ENCODE results near the gene DAB1.

DAB1 gene

GRCh38 chr1:57440096-57440495, 16.2 kb upstream of the DAB1 start:
- in situ Hi-C loops (cut with HindIII; ENCODE audit: low sequenced_read_pairs), result no loop called here
- no peak for DNase-seq (ENCODE audit: low read depth)
- TF ChIP-seq, protein P1, sequence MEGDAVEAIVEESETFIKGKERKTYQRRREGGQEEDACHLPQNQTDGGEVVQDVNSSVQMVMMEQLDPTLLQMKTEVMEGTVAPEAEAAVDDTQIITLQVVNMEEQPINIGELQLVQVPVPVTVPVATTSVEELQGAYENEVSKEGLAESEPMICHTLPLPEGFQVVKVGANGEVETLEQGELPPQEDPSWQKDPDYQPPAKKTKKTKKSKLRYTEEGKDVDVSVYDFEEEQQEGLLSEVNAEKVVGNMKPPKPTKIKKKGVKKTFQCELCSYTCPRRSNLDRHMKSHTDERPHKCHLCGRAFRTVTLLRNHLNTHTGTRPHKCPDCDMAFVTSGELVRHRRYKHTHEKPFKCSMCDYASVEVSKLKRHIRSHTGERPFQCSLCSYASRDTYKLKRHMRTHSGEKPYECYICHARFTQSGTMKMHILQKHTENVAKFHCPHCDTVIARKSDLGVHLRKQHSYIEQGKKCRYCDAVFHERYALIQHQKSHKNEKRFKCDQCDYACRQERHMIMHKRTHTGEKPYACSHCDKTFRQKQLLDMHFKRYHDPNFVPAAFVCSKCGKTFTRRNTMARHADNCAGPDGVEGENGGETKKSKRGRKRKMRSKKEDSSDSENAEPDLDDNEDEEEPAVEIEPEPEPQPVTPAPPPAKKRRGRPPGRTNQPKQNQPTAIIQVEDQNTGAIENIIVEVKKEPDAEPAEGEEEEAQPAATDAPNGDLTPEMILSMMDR (IDR thresholded peaks at IDR 0.05; ENCODE audit: low read depth, low read length, missing control alignments), result no peak
- no peak overlapping the region for H3K4me3 ChIP-seq (ENCODE audit: low read depth, low read length)

- TF ChIP-seq, protein P1 (IDR thresholded peaks at IDR 0.05; ENCODE audit: low read depth, low read length, missing control alignments), result no peak
- H3K4me3 ChIP-seq (ENCODE audit: low read depth, low read length), result no peak overlapping the region
- in situ Hi-C loops (cut with HindIII; ENCODE audit: low sequenced_read_pairs), result no loop called here
- no peak for DNase-seq (ENCODE audit: low read depth)
Measured at GRCh38 chr1:57431400-57431799, 7.5 kb upstream of the DAB1 start.

GRCh38 chr1:57424231-57425027, 569 bp upstream of the DAB1 start:
- H3K4me3 ChIP-seq (ENCODE audit: low read depth, low read length), result peak overlapping the region; percentile 50
- TF ChIP-seq, protein P1 (IDR thresholded peaks at IDR 0.05; ENCODE audit: low read depth, low read length, missing control alignments), result peak; percentile 82
- in situ Hi-C loops (cut with HindIII; ENCODE audit: low sequenced_read_pairs), result no loop called here
- DNase-seq (ENCODE audit: low read depth), result no peak

- in situ Hi-C loops (cut with HindIII; ENCODE audit: low sequenced_read_pairs), result no loop called here
- DNase-seq (ENCODE audit: low read depth), result no peak
- peak overlapping the region; percentile 50 for H3K4me3 ChIP-seq (ENCODE audit: low read depth, low read length)
- TF ChIP-seq, protein P1 (IDR thresholded peaks at IDR 0.05; ENCODE audit: low read depth, low read length, missing control alignments), result no peak
Measured at GRCh38 chr1:57423135-57423655, 665 bp downstream of the DAB1 start.

DNA sequence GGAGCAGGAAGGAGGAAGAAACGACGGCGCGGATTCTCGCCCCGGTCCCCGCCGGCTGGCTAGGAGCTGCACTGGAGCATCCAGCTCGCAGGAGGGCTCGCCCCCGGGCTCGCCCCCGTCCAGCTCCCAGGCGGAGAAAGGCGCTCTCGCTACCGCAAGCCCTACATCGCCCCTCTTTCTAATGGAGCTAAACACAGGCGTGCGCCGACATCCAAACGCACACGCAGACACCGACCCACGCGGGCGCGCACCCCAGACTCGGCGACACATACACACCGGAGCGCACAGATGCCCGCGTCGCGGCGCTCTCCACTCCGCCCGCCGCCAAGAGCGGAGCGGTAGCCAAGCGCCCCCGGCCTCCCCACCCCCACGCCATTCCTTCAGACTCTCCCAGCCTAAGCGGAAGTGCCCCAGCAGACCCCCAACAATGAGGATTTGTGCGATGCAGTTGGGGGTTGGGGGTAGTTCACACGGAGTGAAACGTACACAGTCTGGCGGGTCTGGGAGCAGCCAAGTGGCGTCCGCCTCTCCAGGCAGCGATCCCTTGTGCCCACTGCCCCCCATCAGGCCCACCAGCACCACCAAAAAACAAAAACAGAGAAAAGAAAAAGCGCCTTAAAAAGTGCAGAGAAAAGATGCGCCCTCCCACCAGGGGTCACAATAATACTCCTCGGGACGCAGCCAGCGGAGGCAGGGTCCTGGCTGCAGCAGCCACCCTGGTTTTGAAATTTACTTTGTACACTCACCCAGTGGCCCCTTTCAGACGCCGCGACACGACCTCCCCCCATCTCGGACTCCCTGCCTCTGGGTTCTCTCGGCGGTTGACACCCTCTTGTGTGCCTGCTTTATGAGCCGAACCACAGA, 1.4 kb downstream of the DAB1 start:
- in situ Hi-C loops (cut with HindIII; ENCODE audit: low sequenced_read_pairs), result no loop called here
- peak overlapping the region; percentile 50 for H3K4me3 ChIP-seq (ENCODE audit: low read depth, low read length)
- no peak for DNase-seq (ENCODE audit: low read depth)
- TF ChIP-seq, protein P1 (IDR thresholded peaks at IDR 0.05; ENCODE audit: low read depth, low read length, missing control alignments), result peak; percentile 39

- TF ChIP-seq, protein P1 (IDR thresholded peaks at IDR 0.05; ENCODE audit: low read depth, low read length, missing control alignments), result no peak
- DNase-seq (ENCODE audit: low read depth), result no peak
- in situ Hi-C loops (cut with HindIII; ENCODE audit: low sequenced_read_pairs), result no loop called here
- peak overlapping the region; percentile 50 for H3K4me3 ChIP-seq (ENCODE audit: low read depth, low read length)
Measured at GRCh38 chr1:57421806-57422205, 2.1 kb downstream of the DAB1 start.
